HG02870 (cell line): Measurements from ENCODE around the gene FAAH2.
A peak's percentile ranks its signal among the peaks of the same experiment; 100 is the strongest.
"Not testable (repeated sequence)": the region's sequence is repeated elsewhere in the genome, so short reads cannot be mapped to it uniquely, and the experiment has no call there.

Experiments used
- ATAC-seq: cut with Tn5 transposase; IDR thresholded peaks from one replicate; pipeline ENCODE4 v1.9.1; 2021; ENCODE audit warnings: mild to moderate bottlenecking, moderate library complexity; ENCODE audit not compliant: unreplicated experiment

The FAAH2 gene, protein sequence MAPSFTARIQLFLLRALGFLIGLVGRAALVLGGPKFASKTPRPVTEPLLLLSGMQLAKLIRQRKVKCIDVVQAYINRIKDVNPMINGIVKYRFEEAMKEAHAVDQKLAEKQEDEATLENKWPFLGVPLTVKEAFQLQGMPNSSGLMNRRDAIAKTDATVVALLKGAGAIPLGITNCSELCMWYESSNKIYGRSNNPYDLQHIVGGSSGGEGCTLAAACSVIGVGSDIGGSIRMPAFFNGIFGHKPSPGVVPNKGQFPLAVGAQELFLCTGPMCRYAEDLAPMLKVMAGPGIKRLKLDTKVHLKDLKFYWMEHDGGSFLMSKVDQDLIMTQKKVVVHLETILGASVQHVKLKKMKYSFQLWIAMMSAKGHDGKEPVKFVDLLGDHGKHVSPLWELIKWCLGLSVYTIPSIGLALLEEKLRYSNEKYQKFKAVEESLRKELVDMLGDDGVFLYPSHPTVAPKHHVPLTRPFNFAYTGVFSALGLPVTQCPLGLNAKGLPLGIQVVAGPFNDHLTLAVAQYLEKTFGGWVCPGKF

DNA sequence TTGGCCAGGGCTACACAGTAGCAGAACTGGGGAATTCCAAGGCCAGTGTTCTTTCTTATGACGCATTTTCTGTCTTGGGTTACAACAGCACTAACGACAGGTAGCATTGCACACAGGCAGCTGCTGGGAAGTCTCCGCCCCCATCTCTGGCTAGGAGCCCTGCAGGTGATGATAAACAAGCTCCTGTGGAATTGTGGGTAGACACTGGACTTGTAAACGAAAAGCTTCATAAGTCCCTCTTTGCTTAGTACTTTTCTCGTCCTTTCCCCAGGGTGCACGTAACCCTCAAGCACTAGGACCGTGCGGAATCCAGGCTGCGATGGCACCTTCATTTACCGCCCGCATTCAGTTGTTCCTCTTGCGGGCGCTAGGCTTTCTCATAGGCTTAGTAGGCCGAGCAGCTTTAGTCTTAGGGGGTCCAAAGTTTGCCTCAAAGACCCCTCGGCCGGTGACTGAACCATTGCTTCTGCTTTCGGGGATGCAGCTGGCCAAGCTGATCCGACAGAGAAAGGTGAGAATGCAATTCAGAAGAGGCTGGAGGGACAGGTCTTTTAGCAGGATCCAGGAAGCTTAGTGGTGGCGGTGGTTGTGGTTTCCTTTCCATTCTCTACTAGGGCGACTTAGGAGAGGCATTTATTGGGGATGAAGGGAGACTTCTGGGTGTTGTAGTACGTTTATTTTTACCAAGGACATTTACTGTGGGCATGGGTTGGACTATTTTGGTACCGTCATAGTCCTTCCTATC is at the start of gene FAAH2:
Gene FAAH2 (plus strand): TSS at position 200 of the 745 bp plus-strand sequence. CDS start 120 bp downstream, at position 320.
- ATAC-seq = peak; percentile 92

GRCh38 chrX:57241967-57242366 is 44.5 kb upstream of the FAAH2 start:
- ATAC-seq = no peak

- ATAC-seq = no peak
Observed at GRCh38 chrX:57251965-57252364, 34.5 kb upstream of the FAAH2 start.

DNA sequence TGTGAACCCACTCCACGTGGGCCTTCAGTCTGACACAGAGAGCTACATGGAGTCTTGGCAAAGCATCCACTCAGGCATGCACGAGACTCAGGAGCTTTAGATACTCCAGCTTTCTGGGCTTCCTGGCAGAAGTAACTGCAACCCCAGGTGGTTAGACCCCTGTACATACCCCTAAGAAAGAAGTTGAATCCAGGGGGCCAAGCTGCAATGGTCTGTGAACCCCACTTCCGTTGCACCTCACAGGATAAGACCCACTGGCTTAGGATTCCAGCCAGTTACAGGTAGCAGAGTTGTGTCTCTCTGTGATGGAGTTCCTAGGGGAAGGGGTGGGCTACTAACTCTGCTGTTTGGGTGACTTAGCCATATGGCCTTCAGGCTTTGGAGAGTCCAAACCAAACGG is 21.4 kb upstream of the FAAH2 start:
- no peak for ATAC-seq

- no peak for ATAC-seq
Observed at GRCh38 chrX:57266275-57266674, 20.2 kb upstream of the FAAH2 start.

- ATAC-seq = no peak
Observed at GRCh38 chrX:57266871-57267270, 19.6 kb upstream of the FAAH2 start.

GRCh38 chrX:57267308-57267707 is 19.2 kb upstream of the FAAH2 start:
- no peak for ATAC-seq

GRCh38 chrX:57270980-57271379 is 15.5 kb upstream of the FAAH2 start:
- ATAC-seq = no peak

DNA sequence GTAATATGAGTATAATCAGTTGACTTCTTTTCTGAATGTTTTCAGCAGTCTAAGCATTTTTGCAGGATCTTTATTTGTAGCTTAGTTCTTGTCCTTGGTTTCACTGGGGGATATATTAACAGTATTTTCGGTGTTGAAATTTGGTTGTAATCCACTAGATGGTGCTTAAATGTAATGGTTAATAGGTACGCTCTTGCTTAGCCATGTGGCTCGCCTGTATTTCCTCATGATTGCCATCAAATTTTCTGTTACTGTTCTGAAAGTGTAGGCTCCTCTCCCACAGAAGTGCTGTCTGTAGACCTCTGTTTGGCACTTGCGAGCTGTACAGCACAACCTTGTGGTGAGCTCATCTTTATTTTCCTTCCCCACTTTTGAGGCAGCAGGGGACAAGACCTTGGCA is 3.9 kb upstream of the FAAH2 start:
- no peak for ATAC-seq

DNA sequence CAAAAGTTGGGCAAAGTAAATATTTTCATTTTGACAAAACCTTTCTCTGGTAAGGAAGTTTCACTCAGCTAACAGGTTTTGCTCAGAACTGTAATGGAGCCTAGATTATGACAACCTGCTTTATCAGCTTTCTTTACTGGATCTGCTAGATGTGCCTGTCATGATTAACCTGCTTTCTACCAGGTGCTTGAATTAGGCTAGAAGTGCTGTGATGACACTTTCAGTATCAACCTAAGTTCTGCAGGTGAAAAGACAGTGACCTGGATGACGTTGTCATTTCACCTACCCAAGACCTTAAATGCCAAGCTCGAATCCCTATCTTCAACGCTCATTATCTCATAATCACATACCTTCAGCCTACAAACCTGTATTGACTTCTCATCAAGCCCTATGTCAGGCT is 1.5 kb upstream of the FAAH2 start:
- ATAC-seq = no peak

DNA sequence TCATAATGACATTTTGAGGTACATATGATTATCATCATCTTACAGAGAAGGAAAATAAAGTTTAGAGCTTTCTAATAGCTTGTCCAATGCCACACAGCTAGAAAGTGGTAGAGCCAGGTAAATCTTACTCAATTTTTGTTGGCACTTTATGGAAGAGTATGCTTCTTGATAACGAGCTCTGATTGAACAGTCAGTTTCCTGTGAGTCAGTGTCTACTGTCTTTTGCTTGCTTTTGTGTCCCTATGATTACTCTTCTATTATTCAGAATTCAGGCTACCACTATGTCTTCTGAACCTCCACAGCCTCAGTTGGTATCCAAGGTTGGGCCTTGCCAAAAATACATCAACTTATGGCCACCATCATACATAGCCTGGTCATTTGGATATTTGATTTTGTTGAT is 2.6 kb downstream of the FAAH2 start:
- ATAC-seq = no peak

DNA sequence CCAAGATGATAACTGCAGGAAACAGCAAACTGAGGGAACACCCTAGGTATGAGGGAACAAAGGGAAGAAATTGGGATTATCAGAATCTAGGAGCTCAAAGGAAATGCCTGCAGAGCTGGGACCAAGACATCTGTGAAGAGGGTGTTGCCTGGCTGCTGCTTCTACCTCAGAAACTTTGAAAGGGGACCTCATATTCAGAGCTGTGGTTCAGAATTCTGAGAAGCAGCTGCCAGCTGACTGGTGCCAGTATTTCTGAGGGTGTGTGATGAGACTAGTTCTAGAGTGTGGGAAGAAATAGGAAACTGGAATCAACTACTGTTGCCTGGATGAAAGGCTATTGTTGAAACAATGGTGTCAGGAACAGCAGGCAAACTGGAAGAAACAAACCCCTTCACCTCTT is 8.5 kb downstream of the FAAH2 start:
- no peak for ATAC-seq

- ATAC-seq = not testable (repeated sequence)
Observed at GRCh38 chrX:57295679-57296078, 9.2 kb downstream of the FAAH2 start.

GRCh38 chrX:57313583-57314215 is 27.2 kb downstream of the FAAH2 start:
- no peak for ATAC-seq

DNA sequence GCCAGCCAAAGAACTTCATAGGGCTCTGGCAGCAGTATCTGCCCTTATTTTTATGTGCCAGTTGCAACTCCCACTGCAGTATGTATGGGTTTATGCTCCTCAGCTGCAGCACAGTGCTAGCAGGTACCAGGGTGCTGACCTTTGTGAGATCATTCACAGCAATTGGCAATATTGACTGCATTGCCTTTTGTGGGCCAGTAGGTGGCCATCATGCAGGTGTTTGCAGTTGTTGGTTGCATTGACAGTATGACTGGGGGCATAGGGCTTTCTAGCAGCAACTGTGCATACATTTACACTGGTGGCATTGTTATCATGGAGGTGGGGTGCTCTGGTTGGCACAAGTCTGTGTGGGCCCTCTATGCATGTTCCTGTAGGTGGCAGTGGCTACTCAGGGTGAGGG is 42.5 kb downstream of the FAAH2 start:
- ATAC-seq = no peak

DNA sequence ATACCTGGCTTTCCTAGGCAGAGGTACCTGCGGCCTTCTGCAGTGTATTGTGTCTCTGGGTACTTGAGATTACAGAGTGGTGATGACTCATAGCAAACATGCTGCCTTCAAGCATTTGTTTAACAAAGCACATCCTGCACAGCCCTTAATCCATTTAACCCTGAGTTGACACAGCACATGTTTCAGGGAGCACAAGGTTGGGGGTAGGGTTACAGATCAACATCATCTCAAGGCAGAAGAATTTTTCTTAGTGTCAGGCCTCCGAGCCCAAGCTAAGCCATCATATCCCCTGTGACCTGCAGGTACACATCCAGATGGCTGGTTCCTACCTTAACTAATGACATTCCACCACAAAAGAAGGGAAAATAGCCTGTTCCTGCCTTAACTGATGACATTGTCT is 49.3 kb downstream of the FAAH2 start:
- not testable (repeated sequence) for ATAC-seq

DNA sequence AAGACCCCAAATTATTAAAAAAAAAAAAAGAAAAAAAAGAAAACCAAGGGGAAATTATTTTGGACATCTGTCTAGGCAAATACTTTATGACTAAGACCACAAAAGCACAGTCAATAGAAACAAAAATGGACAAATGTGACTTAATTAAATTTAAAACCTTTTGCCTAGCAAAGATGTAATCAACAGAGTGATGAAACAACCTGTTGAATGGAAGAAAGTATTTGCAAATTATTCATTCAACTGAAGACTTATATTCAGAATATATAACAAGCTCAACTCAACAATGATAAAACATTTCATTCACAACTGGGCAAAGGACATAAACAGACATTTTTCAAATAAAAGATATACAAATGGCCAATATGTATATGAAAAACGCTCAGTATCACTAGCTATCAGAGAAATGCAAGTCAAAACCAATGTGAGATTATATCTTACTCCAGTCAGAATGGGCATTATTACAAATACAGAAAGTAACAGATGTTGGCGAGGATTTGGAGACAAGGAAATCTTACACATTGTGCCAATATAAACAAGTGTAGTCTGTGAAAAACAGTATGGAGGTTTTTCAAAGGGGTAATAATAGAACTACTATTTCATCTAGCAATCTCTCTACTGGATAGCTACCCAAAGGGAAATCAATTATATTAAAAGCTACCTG is 67.1 kb downstream of the FAAH2 start:
- no peak for ATAC-seq

- ATAC-seq = no peak
Observed at GRCh38 chrX:57364145-57364544, 77.6 kb downstream of the FAAH2 start.

DNA sequence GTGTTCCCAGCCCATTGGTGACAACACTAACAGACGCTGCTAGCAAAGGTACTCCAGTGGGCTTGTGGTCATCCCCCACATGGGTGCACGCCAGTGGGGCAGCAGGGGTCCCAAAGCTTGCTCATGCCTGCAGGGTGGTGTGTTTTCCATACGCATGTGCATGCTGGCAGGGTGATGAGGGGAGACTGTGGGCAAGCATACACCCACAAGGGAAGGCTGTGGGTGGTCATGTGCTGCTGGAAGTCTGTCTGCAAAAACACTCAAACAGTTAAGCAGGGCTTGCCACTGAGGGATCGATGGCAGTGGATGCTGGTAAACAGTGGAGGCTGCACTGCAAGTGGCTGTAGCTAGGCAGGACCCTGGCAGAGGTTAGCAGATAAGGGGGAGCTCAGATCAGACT is 79.9 kb downstream of the FAAH2 start:
- ATAC-seq = no peak

DNA sequence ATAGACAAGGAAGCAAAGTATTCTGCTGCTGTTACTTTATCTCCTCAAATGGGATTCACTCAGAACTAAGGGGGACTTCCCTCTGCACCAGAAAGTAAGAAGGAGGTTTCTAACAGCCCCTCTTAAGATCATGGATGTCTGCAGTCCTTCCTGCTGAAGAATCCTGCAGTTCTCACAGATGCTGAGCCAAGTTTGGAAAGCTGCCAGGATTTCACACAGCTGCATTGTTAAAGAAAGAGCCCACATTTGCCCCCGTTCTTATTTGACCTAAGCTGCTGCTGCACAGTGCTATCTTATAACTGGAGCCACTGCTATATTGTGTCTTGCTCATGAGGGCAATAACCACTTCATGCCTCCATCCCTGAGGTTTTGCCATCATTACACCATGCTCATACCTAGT is 81.1 kb downstream of the FAAH2 start:
- ATAC-seq = no peak

- no peak for ATAC-seq
Observed at GRCh38 chrX:57368158-57368557, 81.7 kb downstream of the FAAH2 start.
